Measurements from ENCODE around the gene VPS37B. TPM values are rescaled to one million over a fixed set of nuclear protein-coding genes. Genes with fewer than 3 reads are reported as not detected.

Gene VPS37B
- total and polyA plus RNA-seq, 12 donors: 16.4 to 33.2 (median 19.8) TPM

DNA sequence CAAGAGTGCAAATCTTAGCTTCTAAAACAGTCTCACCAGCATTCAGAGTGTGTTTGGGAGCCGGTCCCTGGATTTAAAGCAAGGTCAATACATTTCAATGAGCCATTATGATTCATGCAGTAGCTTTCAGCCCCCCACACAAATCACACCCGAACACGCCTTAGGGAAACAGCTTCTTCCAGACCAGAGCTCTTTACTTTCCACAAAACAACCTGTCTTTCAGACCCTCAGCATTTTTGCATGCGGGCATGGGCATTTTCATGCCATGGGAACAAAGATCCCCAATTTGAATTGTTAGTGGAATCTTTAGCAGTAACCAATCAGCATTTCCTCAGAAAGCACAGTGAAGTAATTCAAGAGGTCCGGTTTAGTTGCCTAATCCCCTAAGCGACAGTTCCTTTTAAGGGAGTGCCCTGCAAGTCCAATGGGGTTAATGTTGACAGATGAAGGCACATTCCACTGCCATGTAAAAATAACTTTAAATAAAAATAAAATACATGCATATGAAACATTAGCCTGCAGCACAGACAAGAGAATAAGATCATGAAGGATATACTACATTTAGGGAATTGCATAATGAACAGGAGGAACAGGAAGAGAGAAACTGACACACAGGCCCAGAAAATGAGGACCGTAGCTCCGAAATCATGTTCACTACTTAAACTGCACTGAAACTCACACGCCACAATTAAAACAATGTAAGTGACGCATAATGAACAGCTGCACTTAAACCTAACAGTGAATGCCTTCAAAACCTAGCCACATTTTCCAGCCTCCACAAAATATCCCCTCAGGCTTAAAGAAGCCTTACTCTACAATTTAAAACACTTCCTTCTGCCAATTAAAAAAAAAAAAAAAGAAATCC lies 4.0 kb downstream of the VPS37B start:
- no peaks in the 10 kb centered on the region for H3K27me3 ChIP-seq
- peak overlapping the region in 9 of 10 donors; percentile 44 to 90 (median 85) for H3K27ac ChIP-seq
- no peaks in the 10 kb centered on the region for H3K36me3 ChIP-seq
- no peak for DNase-seq
- H3K4me3 ChIP-seq: peak overlapping the region in 5 of 10 donors; percentile 4 to 14 (median 6)
- 20 to 25% methylated on average over 10 of the region's 10 CpGs for WGBS, 2 donors
- no peak for ATAC-seq
- TF ChIP-seq, protein P1, sequence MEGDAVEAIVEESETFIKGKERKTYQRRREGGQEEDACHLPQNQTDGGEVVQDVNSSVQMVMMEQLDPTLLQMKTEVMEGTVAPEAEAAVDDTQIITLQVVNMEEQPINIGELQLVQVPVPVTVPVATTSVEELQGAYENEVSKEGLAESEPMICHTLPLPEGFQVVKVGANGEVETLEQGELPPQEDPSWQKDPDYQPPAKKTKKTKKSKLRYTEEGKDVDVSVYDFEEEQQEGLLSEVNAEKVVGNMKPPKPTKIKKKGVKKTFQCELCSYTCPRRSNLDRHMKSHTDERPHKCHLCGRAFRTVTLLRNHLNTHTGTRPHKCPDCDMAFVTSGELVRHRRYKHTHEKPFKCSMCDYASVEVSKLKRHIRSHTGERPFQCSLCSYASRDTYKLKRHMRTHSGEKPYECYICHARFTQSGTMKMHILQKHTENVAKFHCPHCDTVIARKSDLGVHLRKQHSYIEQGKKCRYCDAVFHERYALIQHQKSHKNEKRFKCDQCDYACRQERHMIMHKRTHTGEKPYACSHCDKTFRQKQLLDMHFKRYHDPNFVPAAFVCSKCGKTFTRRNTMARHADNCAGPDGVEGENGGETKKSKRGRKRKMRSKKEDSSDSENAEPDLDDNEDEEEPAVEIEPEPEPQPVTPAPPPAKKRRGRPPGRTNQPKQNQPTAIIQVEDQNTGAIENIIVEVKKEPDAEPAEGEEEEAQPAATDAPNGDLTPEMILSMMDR (IDR thresholded peaks at IDR 0.05): no peak
- H3K9me3 ChIP-seq: peaks cover 0 to 8% (median 0%) of the 10 kb centered on the region in 11 donors
- H3K4me1 ChIP-seq: peaks cover 23 to 86% (median 82%) of the 10 kb centered on the region in 9 donors
- intact Hi-C loops (cut with DNase I): no loop called here

DNA sequence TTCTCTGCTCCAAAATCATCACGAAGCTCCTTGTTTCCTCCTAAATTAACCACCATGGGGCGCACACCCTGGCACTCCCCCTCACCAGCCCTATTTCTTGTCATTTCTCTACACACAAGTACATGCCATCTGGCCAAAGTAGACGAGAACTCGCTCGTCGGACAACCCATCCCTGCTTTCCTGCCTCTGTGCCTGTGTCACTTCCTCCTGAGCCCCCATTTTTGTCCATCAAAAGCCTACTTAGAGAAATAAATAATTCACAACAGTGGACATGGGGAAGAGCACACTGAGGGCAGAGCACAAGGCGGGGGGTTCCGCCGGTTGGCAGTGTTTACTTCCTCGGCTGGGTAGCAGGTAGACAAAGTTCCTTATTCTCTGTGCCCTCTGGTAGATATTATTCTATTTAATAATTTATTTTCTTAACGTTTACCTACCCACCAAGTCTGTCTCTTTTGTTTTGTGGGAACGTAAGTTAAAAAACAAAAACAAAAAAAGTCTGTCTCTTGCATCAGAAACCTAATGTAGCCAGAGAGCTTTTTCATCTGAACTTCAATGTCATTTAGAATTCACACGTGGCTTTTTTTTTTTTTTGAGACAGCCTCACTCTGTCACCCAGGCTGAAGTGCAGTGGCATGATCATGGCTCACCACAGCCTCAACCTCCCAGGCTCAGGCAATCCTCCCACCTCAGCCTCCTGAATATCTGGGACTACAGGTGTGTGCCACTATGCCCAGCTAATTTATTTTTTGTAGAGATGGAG lies 6.0 kb downstream of the VPS37B start:
- H3K9me3 ChIP-seq: no peaks in the 10 kb centered on the region
- H3K27me3 ChIP-seq: no peaks in the 10 kb centered on the region
- TF ChIP-seq, protein P1 (IDR thresholded peaks at IDR 0.05): no peak
- peak overlapping the region in 9 of 10 donors; percentile 78 to 90 (median 85) for H3K27ac ChIP-seq
- WGBS, 2 donors: 67 to 72% methylated on average over 13 of the region's 13 CpGs
- H3K4me1 ChIP-seq: peaks cover 23 to 97% (median 92%) of the 10 kb centered on the region in 9 donors
- H3K36me3 ChIP-seq: no peaks in the 10 kb centered on the region
- ATAC-seq (no peak), DNase-seq (no peak)
- peak overlapping the region in 1 of 10 donors; percentile 43 for H3K4me3 ChIP-seq
- intact Hi-C loops (cut with DNase I): loop anchor here in 2 of 10 donors (2.0 kb wide), 2 partner anchors 17 to 21 kb away; no protein-coding TSS in a partner anchor

DNA sequence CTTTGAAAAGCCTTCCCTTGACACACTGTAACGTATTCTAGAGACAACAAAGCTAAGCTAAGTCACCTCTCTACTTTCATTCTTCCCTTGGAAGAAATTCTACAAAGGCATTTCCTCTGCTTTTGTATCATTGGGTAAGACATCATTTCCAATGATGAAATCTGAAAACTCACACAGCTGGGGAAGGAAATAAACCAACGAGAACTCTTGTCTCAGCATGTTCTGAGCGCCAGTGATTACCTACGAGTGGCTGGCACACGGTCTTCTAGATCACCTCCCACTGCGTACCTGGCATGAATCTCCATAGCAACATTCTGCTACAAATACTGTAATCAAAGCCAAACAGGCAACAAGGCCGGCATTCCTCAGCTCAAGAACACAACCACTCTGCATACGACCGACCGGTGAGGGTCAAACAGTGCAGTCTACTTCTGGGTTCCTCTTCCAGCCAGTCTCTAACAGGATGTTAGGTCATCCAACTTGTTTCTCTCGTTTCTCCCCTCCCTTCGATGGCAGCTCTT lies 7.6 kb downstream of the VPS37B start:
- H3K9me3 ChIP-seq: no peaks in the 10 kb centered on the region
- 12 to 14% methylated on average over 12 of the region's 12 CpGs for WGBS, 2 donors
- DNase-seq (peak in 1 of 2 donors; percentile 27), ATAC-seq (peak; percentile 64 to 88 (median 82))
- TF ChIP-seq, protein P1 (IDR thresholded peaks at IDR 0.05): no peak
- H3K4me3 ChIP-seq: peak overlapping the region in 8 of 10 donors; percentile 6 to 47 (median 28)
- peaks cover 23 to 97% (median 92%) of the 10 kb centered on the region in 9 donors for H3K4me1 ChIP-seq
- peak overlapping the region; percentile 66 to 90 (median 84) for H3K27ac ChIP-seq
- intact Hi-C loops (cut with DNase I): loop anchor here in 2 of 10 donors (2.0 kb wide), 2 partner anchors 15 to 19 kb away; no protein-coding TSS in a partner anchor
- H3K27me3 ChIP-seq: no peaks in the 10 kb centered on the region
- H3K36me3 ChIP-seq: no peaks in the 10 kb centered on the region

DNA sequence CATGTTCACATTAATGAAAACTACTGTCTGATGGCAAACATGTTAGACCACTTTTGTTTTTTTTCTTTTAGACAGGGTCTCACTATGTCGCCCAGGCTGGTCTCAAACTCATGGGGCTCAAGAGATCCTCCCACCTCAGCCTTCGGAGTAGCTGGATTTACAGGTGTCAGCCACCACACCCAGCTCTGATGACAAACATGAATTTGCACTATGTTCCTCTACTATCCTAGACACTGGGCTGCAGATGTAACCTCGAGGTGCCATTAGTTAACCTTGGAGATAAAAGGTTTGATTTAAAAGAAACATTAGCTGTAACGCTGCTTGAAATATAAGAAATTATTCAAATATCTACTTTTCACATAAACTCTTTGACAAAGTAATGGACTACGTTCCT lies 8.1 kb downstream of the VPS37B start:
- intact Hi-C loops (cut with DNase I): loop anchor here in 2 of 10 donors (2.0 kb wide), 2 partner anchors 15 to 19 kb away; no protein-coding TSS in a partner anchor
- DNase-seq (no peak), ATAC-seq (no peak)
- Histone ChIP-seq H3K27ac (peak overlapping the region; percentile 66 to 90 (median 84)), H3K4me3 (peak overlapping the region in 4 of 10 donors; percentile 30 to 47 (median 36)), H3K9me3 (no peaks in the 10 kb centered on the region), H3K27me3 (no peaks in the 10 kb centered on the region), H3K4me1 (peaks cover 23 to 97% (median 91%) of the 10 kb centered on the region in 9 donors), H3K36me3 (no peaks in the 10 kb centered on the region)
- WGBS, 2 donors: 73 to 78% methylated on average over 5 of the region's 5 CpGs
- TF ChIP-seq, protein P1 (IDR thresholded peaks at IDR 0.05): no peak

All from heart right ventricle (tissue), 16 donors.